ENCODE data around the gene THAP5. TPM values are rescaled to one million over a fixed set of nuclear protein-coding genes. Genes with fewer than 3 reads are reported as not detected.
A peak's percentile ranks its signal among the peaks of the same experiment; 100 is the strongest.

Gene THAP5
- 17.4 TPM for polyA plus RNA-seq (ENCODE audit: insufficient read length)

- DNase-seq, result peak; percentile 99
These were observed at the start of gene THAP5, which contains the start of gene DNAJB9 for GRCh38 chr7:108569381-108570145. Gene THAP5 (minus strand): TSS chr7:108569706. CDS start chr7:108569569, 137 bp downstream. Gene DNAJB9 (plus strand): TSS chr7:108569874. CDS start chr7:108571727, 1,853 bp downstream.

- no peak for DNase-seq
These were observed 48.5 kb upstream of the THAP5 start for GRCh38 chr7:108618056-108618455.

GRCh38 chr7:108614896-108615295 is 45.4 kb upstream of the THAP5 start:
- no peak for DNase-seq

GRCh38 chr7:108613949-108614381 is 44.5 kb upstream of the THAP5 start:
- no peak for DNase-seq

- DNase-seq, result peak; percentile 21
These were observed 43.8 kb upstream of the THAP5 start for GRCh38 chr7:108613147-108613948.

GRCh38 chr7:108611268-108611667 is 41.8 kb upstream of the THAP5 start:
- DNase-seq, result no peak

- DNase-seq, result no peak
These were observed 40.1 kb upstream of the THAP5 start for GRCh38 chr7:108609643-108610042.

GRCh38 chr7:108605559-108606201 is 36.2 kb upstream of the THAP5 start:
- DNase-seq, result no peak

- DNase-seq, result no peak
These were observed 35.0 kb upstream of the THAP5 start for GRCh38 chr7:108604307-108605077.

GRCh38 chr7:108603656-108604306 is 34.3 kb upstream of the THAP5 start:
- DNase-seq, result no peak

- DNase-seq, result no peak
These were observed 30.9 kb upstream of the THAP5 start for GRCh38 chr7:108600399-108600798.

- no peak for DNase-seq
These were observed 29.5 kb upstream of the THAP5 start for GRCh38 chr7:108598914-108599580.

- DNase-seq, result peak; percentile 3
These were observed 28.6 kb upstream of the THAP5 start for GRCh38 chr7:108598153-108598552.

GRCh38 chr7:108596560-108596959 is 27.1 kb upstream of the THAP5 start:
- DNase-seq, result no peak

GRCh38 chr7:108592646-108593201 is 23.2 kb upstream of the THAP5 start:
- peak; percentile 16 for DNase-seq

- no peak for DNase-seq
These were observed 21.1 kb upstream of the THAP5 start for GRCh38 chr7:108590606-108591005.

- DNase-seq, result no peak
These were observed 20.4 kb upstream of the THAP5 start for GRCh38 chr7:108589874-108590273.

GRCh38 chr7:108589199-108589598 is 19.7 kb upstream of the THAP5 start:
- DNase-seq, result no peak

- DNase-seq, result no peak
These were observed 16.8 kb upstream of the THAP5 start for GRCh38 chr7:108586274-108586710.

GRCh38 chr7:108585843-108586242 is 16.3 kb upstream of the THAP5 start:
- DNase-seq, result no peak

- DNase-seq, result no peak
These were observed 14.7 kb upstream of the THAP5 start for GRCh38 chr7:108584211-108584610.
